ENCODE measurements around the gene GAA.

DNA sequence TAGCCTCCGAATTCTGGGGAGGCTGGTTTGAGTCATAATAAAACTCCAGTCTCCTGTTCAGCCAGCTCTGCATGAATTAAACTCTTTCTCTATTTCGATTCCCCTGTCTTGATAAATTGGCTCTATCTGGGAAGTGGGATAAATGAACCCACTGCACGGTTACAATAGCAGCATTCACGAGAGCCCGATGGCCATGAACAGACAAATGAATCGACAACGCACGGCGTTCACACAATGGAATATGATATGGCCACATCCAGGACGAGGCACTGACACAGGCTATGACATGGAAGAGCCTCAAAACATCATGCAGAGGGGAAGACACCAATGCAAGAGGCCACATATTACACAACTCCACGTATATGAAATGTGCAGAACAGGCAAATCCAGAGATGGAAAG lies 62.8 kb downstream of the GAA start:
- TF ChIP-seq CTCF (conservative IDR thresholded peaks at IDR 0.05; ENCODE audit: low read length) (no peak), EZH2phosphoT487 (IDR thresholded peaks at IDR 0.05; ENCODE audit: borderline replicate concordance, low read depth, low read length) (no peak)
